GM21717 (cell line): ENCODE data around the gene SLC2A8.

ENCODE experiments used
- ATAC-seq: cut with Tn5 transposase; IDR thresholded peaks from one replicate; pipeline ENCODE4 v1.9.1; 2021; ENCODE audit warnings: mild to moderate bottlenecking, moderate library complexity; ENCODE audit not compliant: unreplicated experiment

SLC2A8 gene

DNA sequence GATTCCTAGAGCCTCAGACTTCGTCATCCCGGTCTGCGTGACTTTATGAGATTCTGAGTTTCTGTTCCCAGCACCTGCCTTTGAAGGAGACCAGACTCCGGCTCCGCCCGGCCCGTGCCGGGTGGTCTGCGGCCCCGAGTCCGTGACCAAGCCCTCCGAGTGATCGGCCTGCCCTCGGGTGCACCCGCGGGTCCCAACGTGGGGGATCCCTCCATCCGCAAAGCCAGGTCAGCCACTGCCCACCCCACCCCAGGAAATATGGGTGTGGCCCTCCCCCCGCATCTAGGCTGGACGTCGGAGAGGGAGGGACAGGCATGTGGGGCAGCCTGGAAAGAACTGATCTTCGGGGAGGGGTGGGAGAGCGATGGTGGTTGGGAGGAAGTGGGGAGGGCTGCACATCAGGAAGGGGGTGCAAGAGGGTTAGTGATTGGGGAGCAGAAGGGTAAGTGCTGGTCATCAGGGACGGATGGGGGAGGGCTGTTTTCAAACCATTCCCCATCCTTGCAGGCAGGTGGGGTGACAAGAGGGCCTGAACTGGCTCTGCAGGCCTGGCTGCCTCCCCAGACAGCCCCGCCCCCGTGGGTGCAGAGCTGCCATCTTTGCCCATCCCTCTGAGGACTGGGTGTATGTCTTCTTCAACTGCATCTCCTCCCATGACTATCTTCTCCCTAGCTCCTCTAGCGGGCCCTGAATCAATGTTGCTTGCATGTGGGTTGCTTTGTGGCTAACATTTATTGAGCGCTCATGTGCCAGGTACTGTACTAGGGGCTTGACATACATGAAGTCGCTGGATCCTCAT, 55.1 kb downstream of the SLC2A8 start:
- peak; percentile 9 for ATAC-seq

DNA sequence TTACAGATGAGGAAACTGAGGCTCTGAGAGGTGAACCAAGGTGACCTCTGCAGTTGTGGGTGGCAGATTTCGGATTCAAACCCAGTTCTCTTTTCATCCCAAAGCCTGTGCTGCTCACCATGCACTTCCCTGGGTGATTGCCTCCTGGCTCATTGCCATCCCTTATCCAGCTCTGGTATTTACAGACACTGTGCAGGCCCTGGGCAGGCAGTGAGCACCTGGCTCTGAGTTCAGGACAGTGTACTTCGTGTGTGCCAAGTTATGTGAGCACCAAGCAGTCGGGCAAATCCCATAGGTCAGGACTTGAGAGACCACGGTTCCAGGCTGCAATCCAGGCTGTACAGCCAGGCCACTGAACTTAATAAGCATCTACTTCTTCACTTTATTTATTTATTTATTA, 55.7 kb downstream of the SLC2A8 start:
- no peak for ATAC-seq

DNA sequence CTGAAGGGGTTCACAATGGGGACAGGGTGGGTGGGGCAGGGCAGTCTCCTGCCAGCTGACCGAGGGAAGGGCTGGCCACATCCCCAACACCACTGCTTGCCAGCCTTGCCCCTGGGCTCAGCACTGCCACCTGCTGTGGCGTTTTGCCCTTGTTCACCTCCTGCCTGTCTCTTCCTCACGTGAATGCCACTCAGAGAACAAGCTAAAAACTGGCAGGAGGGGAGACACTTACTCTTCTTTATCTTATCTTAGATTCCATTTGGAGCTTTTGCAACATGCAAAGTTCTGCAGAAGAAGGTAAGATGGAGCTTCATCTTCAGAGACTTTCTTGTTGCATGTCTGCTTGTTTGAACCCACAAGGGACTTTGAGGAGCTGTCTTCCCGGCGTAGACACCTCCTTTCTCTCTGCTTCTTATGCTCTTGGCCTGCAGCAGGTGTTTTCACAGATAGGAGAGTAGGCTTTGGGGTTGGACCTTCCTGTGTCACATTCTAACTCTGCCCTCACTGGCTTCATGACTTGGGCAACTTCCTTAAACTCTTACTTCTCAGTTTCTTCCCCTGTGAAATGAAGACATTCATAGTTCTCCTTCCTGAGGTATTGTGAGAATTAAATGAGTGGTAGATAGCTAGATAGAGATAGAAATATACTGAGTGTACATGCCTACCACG, 58.5 kb downstream of the SLC2A8 start:
- ATAC-seq, result no peak

DNA sequence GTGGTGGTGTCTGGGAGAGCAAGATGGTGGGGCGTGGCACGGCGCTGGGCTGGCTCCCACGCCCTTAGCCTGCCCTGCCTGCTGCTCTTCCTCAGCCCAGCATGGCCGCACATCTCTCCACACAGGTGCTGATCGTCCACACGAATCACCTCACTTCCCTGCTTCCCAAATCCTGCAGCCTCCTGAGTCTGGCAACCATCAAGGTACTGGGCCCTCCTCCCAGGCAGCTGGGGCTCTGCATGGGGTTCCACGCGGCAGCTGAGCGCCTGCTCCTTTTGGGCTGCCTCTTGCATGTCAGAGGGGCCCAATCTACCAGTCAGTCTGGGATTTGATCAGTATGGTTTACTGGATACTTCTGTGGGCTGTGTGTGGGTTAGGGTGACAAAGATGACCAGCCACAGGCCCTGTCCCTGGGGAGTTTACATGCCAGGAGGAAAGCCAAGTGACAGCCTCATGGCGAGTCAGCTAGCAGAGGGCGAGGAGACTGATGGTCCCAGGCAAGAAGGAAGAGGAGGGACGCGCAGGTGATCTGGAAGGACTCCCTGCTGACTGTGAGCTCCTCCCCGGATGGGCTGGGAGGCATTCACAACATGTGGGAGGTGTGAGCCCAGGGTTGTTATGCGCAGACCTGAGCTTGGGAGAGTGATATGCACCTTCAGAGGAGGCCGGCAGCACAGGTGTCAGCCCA, 60.4 kb downstream of the SLC2A8 start:
- no peak for ATAC-seq
